Heart left ventricle (tissue), 16 donors: Measurements from ENCODE around the gene TDRD9. TPM values are rescaled to one million over a fixed set of nuclear protein-coding genes. Genes with fewer than 3 reads are reported as not detected.

Experiments used
- ATAC-seq, 4 donors: fragments of 200-7000 bp; cut with Tn5 transposase; one replicate each; pipeline ENCODE4 v1.9.1; 2020 to 2022; ENCODE audit warnings: moderate library complexity in 4 of 4, mild to moderate bottlenecking in 3 of 4, moderate number of reproducible peaks in 1 of 4
- DNase-seq, 5 donors: peaks; one replicate each; pipeline ENCODE4 v3.0.0-alpha.2; 2020
- H3K27ac ChIP-seq, 12 donors: fragments of 200-600 bp; sonication (generic) in 4 of 12; one replicate each; pipeline versions ENCODE4 v1.5.0 to v1.8.0; 2016 to 2022; ENCODE audit warnings: mild to moderate bottlenecking in 2 of 12
- H3K27me3 ChIP-seq, 9 donors: fragments of 200-600 bp; sonication (generic) in 2 of 9; one replicate each; pipeline versions ENCODE4 v1.5.1 to v1.8.0; 2016 to 2022; ENCODE audit warnings: mild to moderate bottlenecking in 3 of 9
- H3K36me3 ChIP-seq, 9 donors: fragments of 200-600 bp; sonication (generic) in 2 of 9; one replicate each; pipeline versions ENCODE4 v1.5.0 to v1.8.0; 2018 to 2022; ENCODE audit warnings: mild to moderate bottlenecking in 2 of 9
- H3K4me1 ChIP-seq, 12 donors: fragments of 200-600 bp; sonication (generic) in 4 of 12; one replicate each; pipeline versions ENCODE4 v1.5.0 to v1.8.0; 2016 to 2022; ENCODE audit warnings: mild to moderate bottlenecking in 3 of 12
- H3K4me3 ChIP-seq, 12 donors: fragments of 200-600 bp; sonication (generic) in 4 of 12; one replicate each; pipeline versions ENCODE4 v1.5.0 to v1.8.0; 2017 to 2022; ENCODE audit warnings: mild to moderate bottlenecking in 9 of 12, moderate library complexity in 4 of 12
- H3K9me3 ChIP-seq, 12 donors: fragments of 200-600 bp; sonication (generic) in 4 of 12; one replicate each; pipeline versions ENCODE4 v1.5.0 to v1.8.0; 2016 to 2022; ENCODE audit warnings: mild to moderate bottlenecking in 1 of 12
- CTCF ChIP-seq, 12 donors: fragments of 200-600 bp; sonication (generic) in 4 of 12; IDR thresholded peaks; one replicate each; pipeline versions ENCODE4 v1.5.0 to v1.8.0; 2018 to 2022; ENCODE audit warnings: antibody characterized with exemption in 12 of 12, mild to moderate bottlenecking in 5 of 12
- POLR2A ChIP-seq, 2 donors: fragments of 450-650 bp; IDR thresholded peaks; one replicate each; pipeline ENCODE4 v1.6.1; 2017; ENCODE audit warnings: antibody characterized with exemption in 2 of 2, mild to moderate bottlenecking in 2 of 2, moderate library complexity in 2 of 2
- WGBS, 4 donors: extraction: QIAGEN DNeasy Blood & Tissue Kit in 2 of 4; methylation state at CpG; one replicate each; pipeline versions ENCODE4 v1.1.5 to v1.1.7; 2013 to 2018; 5-methylcytosine and 5-hydroxymethylcytosine counted together
- intact Hi-C, 10 donors: fragments of 100-400 bp; cut with DNase I; formaldehyde crosslinking; loops; one replicate each; pipeline versions ENCODE4 v1.11.1 to v1.14.2; 2022
- polyA plus RNA-seq, 2 donors: library from polyadenylated mRNA; stranded (reverse); fragments of 200-250 nt; gene quantifications; one replicate each; pipeline ENCODE4 v1.2.3, GENCODE V29; 2013
- total RNA-seq, 9 donors: library from RNA; depleted of rRNA in 2 of 9; stranded (reverse); fragments of >200 nt in 2 of 9; fragmentation: NEBNext Ultra II Directional in 3 of 9; extraction: Animal tissue kit (Norgen Biotek cat#: 25700) in 3 of 9; gene quantifications; one replicate each; pipeline versions ENCODE4 v1.1.0 to v1.2.4, GENCODE V29; 2016 to 2023
- donor health status: ischemic (EF 13 %, LVEDD 7.1; RV severe dilation, severe dysfunction).
- donor health status: healthy with polysubstance abuse.
- donor health status: DM: no; HTN: yes; CAD: no.
- donor health status: DM: no; HTN: no; CAD: no.
- donor health status: ischemic (EF 25% LVEDD 6.9; RV normal size, moderate dysfunction).
- donor health status: ischemic (EF 25% LVEDD 5.7; RV mildly dilated, moderate dysfunction).
- donor health status: healthy.
- donor health status: DM: yes; HTN: yes; CAD: no.
- donor health status: ischemic (EF 35%, LVEDD 5.7; RV mildly dilated, moderate dysfunction).
- donor health status: nonischemic (EF 11% LVEDD 7.7; RV severe dilation, severe dysfunction).
- donor health status: DM: yes; HTN: yes; CAD: no.
- donor health status: PGD.
- donor health status: ischemic (EF 29% LVEDD 5.4; RV normal size, mild dysfunction).
- donor health status: nonischemic (EF 23%, LVEDD 6.1; RV moderate dilation, normal function).

TDRD9 gene
- total and polyA plus RNA-seq, 11 donors = 1.1 to 9.6 (median 2.1) TPM

GRCh38 chr14:103931422-103931821 lies 3.2 kb downstream of the TDRD9 start:
- Histone ChIP-seq H3K4me1 (peaks cover 0 to 8% (median 0%) of the 10 kb centered on the region in 12 donors), H3K4me3 (no peak overlapping the region), H3K9me3 (no peaks in the 10 kb centered on the region), H3K27me3 (peaks cover 0 to 4% (median 0%) of the 10 kb centered on the region in 9 donors), H3K36me3 (peaks cover 0 to 7% (median 0%) of the 10 kb centered on the region in 9 donors), H3K27ac (peak overlapping the region in 1 of 12 donors; percentile 1)
- intact Hi-C loops = no loop called here
- ATAC-seq = peak in 1 of 4 donors; percentile 29
- no peak for DNase-seq
- TF ChIP-seq POLR2A (IDR thresholded peaks at IDR 0.05) (no peak), CTCF (IDR thresholded peaks at IDR 0.05) (no peak)
- whole genome bisulfite sequencing, 4 donors = 39 to 48% (median 46%) methylated on average over 3 of the region's 3 CpGs

- WGBS, 4 donors = 75 to 84% (median 78%) methylated on average over 11 of the region's 11 CpGs
- Histone ChIP-seq H3K4me1 (peaks cover 0 to 8% (median 0%) of the 10 kb centered on the region in 12 donors), H3K9me3 (no peaks in the 10 kb centered on the region), H3K36me3 (peaks cover 0 to 8% (median 0%) of the 10 kb centered on the region in 9 donors), H3K27me3 (peaks cover 0 to 3% (median 0%) of the 10 kb centered on the region in 9 donors), H3K4me3 (no peak overlapping the region), H3K27ac (no peak overlapping the region)
- intact Hi-C loops = no loop called here
- DNase-seq (no peak), ATAC-seq (no peak)
- TF ChIP-seq POLR2A (IDR thresholded peaks at IDR 0.05) (no peak), CTCF (IDR thresholded peaks at IDR 0.05) (no peak)
Measured at GRCh38 chr14:103932791-103933490, 4.7 kb downstream of the TDRD9 start.

GRCh38 chr14:103935102-103935501 lies 6.8 kb downstream of the TDRD9 start:
- no peak overlapping the region for H3K27ac ChIP-seq
- DNase-seq (no peak), ATAC-seq (no peak)
- peaks cover 0 to 11% (median 0%) of the 10 kb centered on the region in 12 donors for H3K4me1 ChIP-seq
- intact Hi-C loops = no loop called here
- no peaks in the 10 kb centered on the region for H3K27me3 ChIP-seq
- H3K4me3 ChIP-seq = no peak overlapping the region
- peaks cover 0 to 15% (median 0%) of the 10 kb centered on the region in 9 donors for H3K36me3 ChIP-seq
- no peaks in the 10 kb centered on the region for H3K9me3 ChIP-seq
- WGBS, 4 donors = 69 to 90% (median 74%) methylated on average over 2 of the region's 2 CpGs
- TF ChIP-seq CTCF (IDR thresholded peaks at IDR 0.05) (no peak), POLR2A (IDR thresholded peaks at IDR 0.05) (no peak)

GRCh38 chr14:103941462-103941861 lies 13.2 kb downstream of the TDRD9 start:
- peaks cover 0 to 21% (median 0%) of the 10 kb centered on the region in 12 donors for H3K4me1 ChIP-seq
- H3K27me3 ChIP-seq = peaks cover 0 to 11% (median 0%) of the 10 kb centered on the region in 9 donors
- H3K4me3 ChIP-seq = peak overlapping the region; percentile 10 to 61 (median 40)
- no peak for TF ChIP-seq POLR2A (IDR thresholded peaks at IDR 0.05)
- TF ChIP-seq CTCF (IDR thresholded peaks at IDR 0.05) = no peak
- ATAC-seq (peak in 2 of 4 donors; percentile 35 to 40), DNase-seq (no peak)
- H3K27ac ChIP-seq = peak overlapping the region in 10 of 12 donors; percentile 11 to 83 (median 72)
- peaks cover 0 to 3% (median 0%) of the 10 kb centered on the region in 12 donors for H3K9me3 ChIP-seq
- 45 to 59% (median 51%) methylated on average over 7 of the region's 7 CpGs for WGBS, 4 donors
- intact Hi-C loops = no loop called here
- peaks cover 0 to 9% (median 0%) of the 10 kb centered on the region in 9 donors for H3K36me3 ChIP-seq
